ENCODE data around the gene SEC11A.
"Not testable (repeated sequence)": the region's sequence is repeated elsewhere in the genome, so short reads cannot be mapped to it uniquely, and the experiment has no call there.

The SEC11A gene

GRCh38 chr15:84736375-84736774, 20.4 kb upstream of the SEC11A start:
- H3K9me3 ChIP-seq (ENCODE audit: control insufficient read depth, low read length) = no peaks in the 10 kb centered on the region
- 85 to 100% methylated on average over 1 to 4 of the region's 5 CpGs for WGBS, 2 experiments (ENCODE audit: insufficient coverage in 2 of 2)
- no peak overlapping the region for H3K4me3 ChIP-seq (ENCODE audit: extremely low read depth, insufficient read depth, low read length, poor library complexity, severe bottlenecking)
- no peak overlapping the region for H3K27ac ChIP-seq (ENCODE audit: low read depth, low read length, severe bottlenecking)
- no peaks in the 10 kb centered on the region for H3K36me3 ChIP-seq (ENCODE audit: control insufficient read depth, insufficient read depth, low read length)
- H3K4me1 ChIP-seq (ENCODE audit: control insufficient read depth, insufficient read depth, low read length, poor library complexity, severe bottlenecking) = peaks cover 9% of the 10 kb centered on the region

GRCh38 chr15:84735480-84736061, 19.6 kb upstream of the SEC11A start:
- H3K4me1 ChIP-seq (ENCODE audit: control insufficient read depth, insufficient read depth, low read length, poor library complexity, severe bottlenecking); H3K36me3 ChIP-seq (ENCODE audit: control insufficient read depth, insufficient read depth, low read length); H3K4me3 ChIP-seq (ENCODE audit: extremely low read depth, insufficient read depth, low read length, poor library complexity, severe bottlenecking); H3K9me3 ChIP-seq (ENCODE audit: control insufficient read depth, low read length); H3K27ac ChIP-seq (ENCODE audit: low read depth, low read length, severe bottlenecking): not testable (repeated sequence)
- 75 to 100% methylated on average over 2 to 5 of the region's 9 CpGs for WGBS, 2 experiments (ENCODE audit: insufficient coverage in 2 of 2)

GRCh38 chr15:84734794-84735479, 19.0 kb upstream of the SEC11A start:
- peaks cover 9% of the 10 kb centered on the region for H3K4me1 ChIP-seq (ENCODE audit: control insufficient read depth, insufficient read depth, low read length, poor library complexity, severe bottlenecking)
- H3K9me3 ChIP-seq (ENCODE audit: control insufficient read depth, low read length) = no peaks in the 10 kb centered on the region
- H3K36me3 ChIP-seq (ENCODE audit: control insufficient read depth, insufficient read depth, low read length) = no peaks in the 10 kb centered on the region
- H3K27ac ChIP-seq (ENCODE audit: low read depth, low read length, severe bottlenecking) = no peak overlapping the region
- H3K4me3 ChIP-seq (ENCODE audit: extremely low read depth, insufficient read depth, low read length, poor library complexity, severe bottlenecking) = no peak overlapping the region
- WGBS, 2 experiments (ENCODE audit: insufficient coverage in 2 of 2) = 13 to 19% methylated on average over 5 to 7 of the region's 7 CpGs

GRCh38 chr15:84731774-84732173, 15.8 kb upstream of the SEC11A start:
- no peak overlapping the region for H3K4me3 ChIP-seq (ENCODE audit: extremely low read depth, insufficient read depth, low read length, poor library complexity, severe bottlenecking)
- peaks cover 9% of the 10 kb centered on the region for H3K4me1 ChIP-seq (ENCODE audit: control insufficient read depth, insufficient read depth, low read length, poor library complexity, severe bottlenecking)
- no peak overlapping the region for H3K27ac ChIP-seq (ENCODE audit: low read depth, low read length, severe bottlenecking)
- H3K36me3 ChIP-seq (ENCODE audit: control insufficient read depth, insufficient read depth, low read length) = no peaks in the 10 kb centered on the region
- no peaks in the 10 kb centered on the region for H3K9me3 ChIP-seq (ENCODE audit: control insufficient read depth, low read length)

GRCh38 chr15:84727429-84727828, 11.5 kb upstream of the SEC11A start:
- WGBS, 2 experiments (ENCODE audit: insufficient coverage in 2 of 2) = 87 to 92% methylated on average over 5 of the region's 6 CpGs
- Histone ChIP-seq H3K4me3 (ENCODE audit: extremely low read depth, insufficient read depth, low read length, poor library complexity, severe bottlenecking) (no peak overlapping the region), H3K27ac (ENCODE audit: low read depth, low read length, severe bottlenecking) (no peak overlapping the region), H3K9me3 (ENCODE audit: control insufficient read depth, low read length) (no peaks in the 10 kb centered on the region), H3K36me3 (ENCODE audit: control insufficient read depth, insufficient read depth, low read length) (no peaks in the 10 kb centered on the region), H3K4me1 (ENCODE audit: control insufficient read depth, insufficient read depth, low read length, poor library complexity, severe bottlenecking) (peaks cover 7% of the 10 kb centered on the region)

GRCh38 chr15:84725001-84725491, 9.1 kb upstream of the SEC11A start:
- Histone ChIP-seq H3K9me3 (ENCODE audit: control insufficient read depth, low read length) (no peaks in the 10 kb centered on the region), H3K4me3 (ENCODE audit: extremely low read depth, insufficient read depth, low read length, poor library complexity, severe bottlenecking) (no peak overlapping the region)

GRCh38 chr15:84722628-84723027, 6.7 kb upstream of the SEC11A start:
- Histone ChIP-seq H3K36me3 (ENCODE audit: control insufficient read depth, insufficient read depth, low read length) (no peaks in the 10 kb centered on the region), H3K27ac (ENCODE audit: low read depth, low read length, severe bottlenecking) (no peak overlapping the region), H3K4me1 (ENCODE audit: control insufficient read depth, insufficient read depth, low read length, poor library complexity, severe bottlenecking) (peaks cover 19% of the 10 kb centered on the region), H3K9me3 (ENCODE audit: control insufficient read depth, low read length) (no peaks in the 10 kb centered on the region), H3K4me3 (ENCODE audit: extremely low read depth, insufficient read depth, low read length, poor library complexity, severe bottlenecking) (no peak overlapping the region)
- WGBS, 2 experiments (ENCODE audit: insufficient coverage in 2 of 2) = 95 to 100% methylated on average over 2 of the region's 2 CpGs

More at GRCh38 chr15:84725001-84725491, 9.1 kb upstream of the SEC11A start:
- Histone ChIP-seq H3K36me3 (ENCODE audit: control insufficient read depth, insufficient read depth, low read length) (no peaks in the 10 kb centered on the region), H3K4me1 (ENCODE audit: control insufficient read depth, insufficient read depth, low read length, poor library complexity, severe bottlenecking) (peaks cover 19% of the 10 kb centered on the region), H3K27ac (ENCODE audit: low read depth, low read length, severe bottlenecking) (peak overlapping the region; percentile 89)
- WGBS, 2 experiments (ENCODE audit: insufficient coverage in 2 of 2) = 83% methylated on average over 1 of the region's 1 CpG; no CpG with 5 or more reads in 1 of the 2 experiments

GRCh38 chr15:84721371-84721770, 5.4 kb upstream of the SEC11A start:
- 86 to 88% methylated on average over 1 of the region's 2 CpGs for WGBS, 2 experiments (ENCODE audit: insufficient coverage in 2 of 2)
- no peaks in the 10 kb centered on the region for H3K36me3 ChIP-seq (ENCODE audit: control insufficient read depth, insufficient read depth, low read length)
- H3K27ac ChIP-seq (ENCODE audit: low read depth, low read length, severe bottlenecking) = no peak overlapping the region
- no peaks in the 10 kb centered on the region for H3K9me3 ChIP-seq (ENCODE audit: control insufficient read depth, low read length)
- H3K4me1 ChIP-seq (ENCODE audit: control insufficient read depth, insufficient read depth, low read length, poor library complexity, severe bottlenecking) = peaks cover 19% of the 10 kb centered on the region
- no peak overlapping the region for H3K4me3 ChIP-seq (ENCODE audit: extremely low read depth, insufficient read depth, low read length, poor library complexity, severe bottlenecking)

- Histone ChIP-seq H3K4me1 (ENCODE audit: control insufficient read depth, insufficient read depth, low read length, poor library complexity, severe bottlenecking) (no peaks in the 10 kb centered on the region), H3K27ac (ENCODE audit: low read depth, low read length, severe bottlenecking) (peak overlapping the region; percentile 82), H3K36me3 (ENCODE audit: control insufficient read depth, insufficient read depth, low read length) (peaks cover 31% of the 10 kb centered on the region), H3K9me3 (ENCODE audit: control insufficient read depth, low read length) (no peaks in the 10 kb centered on the region), H3K4me3 (ENCODE audit: extremely low read depth, insufficient read depth, low read length, poor library complexity, severe bottlenecking) (peak overlapping the region; percentile 97)
- WGBS, 2 experiments (ENCODE audit: insufficient coverage in 2 of 2) = 0 to 1% methylated on average over 22 to 30 of the region's 36 CpGs
Observed at GRCh38 chr15:84715441-84716035, 401 bp downstream of the SEC11A start.

- WGBS, 2 experiments (ENCODE audit: insufficient coverage in 2 of 2) = no CpG with 5 or more reads among the region's 3 CpGs
- Histone ChIP-seq H3K36me3 (ENCODE audit: control insufficient read depth, insufficient read depth, low read length) (peaks cover 38% of the 10 kb centered on the region), H3K4me1 (ENCODE audit: control insufficient read depth, insufficient read depth, low read length, poor library complexity, severe bottlenecking) (no peaks in the 10 kb centered on the region), H3K27ac (ENCODE audit: low read depth, low read length, severe bottlenecking) (no peak overlapping the region), H3K4me3 (ENCODE audit: extremely low read depth, insufficient read depth, low read length, poor library complexity, severe bottlenecking) (peak overlapping the region; percentile 97), H3K9me3 (ENCODE audit: control insufficient read depth, low read length) (no peaks in the 10 kb centered on the region)
Observed at GRCh38 chr15:84714821-84715220, 1.1 kb downstream of the SEC11A start.

GRCh38 chr15:84714372-84714771, 1.6 kb downstream of the SEC11A start:
- no peak overlapping the region for H3K27ac ChIP-seq (ENCODE audit: low read depth, low read length, severe bottlenecking)
- no peaks in the 10 kb centered on the region for H3K4me1 ChIP-seq (ENCODE audit: control insufficient read depth, insufficient read depth, low read length, poor library complexity, severe bottlenecking)
- no peaks in the 10 kb centered on the region for H3K9me3 ChIP-seq (ENCODE audit: control insufficient read depth, low read length)
- H3K36me3 ChIP-seq (ENCODE audit: control insufficient read depth, insufficient read depth, low read length) = peaks cover 42% of the 10 kb centered on the region
- H3K4me3 ChIP-seq (ENCODE audit: extremely low read depth, insufficient read depth, low read length, poor library complexity, severe bottlenecking) = peak overlapping the region; percentile 97
- WGBS, 2 experiments (ENCODE audit: insufficient coverage in 2 of 2) = 75 to 100% methylated on average over 1 of the region's 5 CpGs
